H1 (cell line): Measurements from ENCODE around the gene FAM219A. TPM values are rescaled to one million over a fixed set of nuclear protein-coding genes. Genes with fewer than 3 reads are reported as not detected.

ENCODE experiments used
- CTCF ChIA-PET: fragments of 300-600 bp; sonication (Branson Sonifier 250); formaldehyde crosslinking; loops from one replicate; lab custom pipeline; 2021; ENCODE audit not compliant: partially characterized antibody; lab: Charles Lee
- POLR2A ChIA-PET: fragments of 300-600 bp; sonication (Branson Sonifier 250); formaldehyde crosslinking; loops from one replicate; lab custom pipeline; 2021; ENCODE audit warnings: inconsistent platforms; ENCODE audit not compliant: partially characterized antibody; lab: Charles Lee
- DNase-seq, 2 experiments: peaks; one replicate each; pipeline versions ENCODE4 v3.0.0 to v3.0.0-alpha.2; 2010 to 2022; ENCODE audit warnings: low spot score in 2 of 2, low read depth in 1 of 2, mixed read lengths in 1 of 2
- FAIRE-seq: peaks from 2 replicates; lab custom pipeline; 2011; peaks lifted over from hg19 to GRCh38; lab: Jason Lieb, UNC
- H2AFZ ChIP-seq: 2 replicates; pipeline ENCODE4 v1.8.1; 2012; ENCODE audit warnings: low read length, inconsistent platforms
- H2AK5ac ChIP-seq: 2 replicates; pipeline ENCODE4 v1.6.1; 2013; ENCODE audit warnings: low read depth, low read length
- H2BK120ac ChIP-seq: replicated peaks from 2 replicates; pipeline ENCODE3; 2013; ENCODE audit warnings: low read depth, low read length, inconsistent platforms
- H2BK12ac ChIP-seq: 2 replicates; pipeline ENCODE4 v1.6.1; 2013; ENCODE audit warnings: low read depth, low read length
- H2BK15ac ChIP-seq: 2 replicates; pipeline ENCODE4 v1.6.1; 2013; ENCODE audit warnings: low read length
- H2BK20ac ChIP-seq: 2 replicates; pipeline ENCODE4 v1.6.1; 2013; ENCODE audit warnings: low read length
- H2BK5ac ChIP-seq: 2 replicates; pipeline ENCODE4 v1.6.1; 2013; ENCODE audit warnings: low read depth, low read length
- H3K14ac ChIP-seq: 2 replicates; pipeline ENCODE4 v1.6.1; 2013; ENCODE audit warnings: inconsistent platforms; ENCODE audit not compliant: insufficient read length
- H3K18ac ChIP-seq: 2 replicates; pipeline ENCODE4 v1.6.1; 2013; ENCODE audit warnings: low read length; ENCODE audit errors: extremely low read depth
- H3K23ac ChIP-seq: 2 replicates; pipeline ENCODE4 v1.6.1; 2013; ENCODE audit warnings: inconsistent platforms; ENCODE audit not compliant: insufficient read length
- H3K23me2 ChIP-seq: 2 replicates; pipeline ENCODE4 v1.6.1; 2013; ENCODE audit warnings: low read depth, low read length
- H3K27ac ChIP-seq: 2 replicates; pipeline ENCODE4 v1.6.1; 2011; ENCODE audit warnings: low read depth, low read length, inconsistent platforms
- H3K27me3 ChIP-seq, 4 experiments: replicated peaks in 1 of 4; 1 replicate in 1 of 4; 2 replicates in 3 of 4; pipeline versions ENCODE4 v1.6.1 to v1.8.1; 2011 to 2013; ENCODE audit warnings: low read length in 3 of 4, mild to moderate bottlenecking in 3 of 4, inconsistent platforms in 2 of 4, mixed read lengths in 2 of 4, moderate library complexity in 1 of 4; ENCODE audit not compliant: control insufficient read depth in 3 of 4, insufficient read depth in 3 of 4; ENCODE audit errors: extremely low read depth in 1 of 4
- H3K36me3 ChIP-seq, 4 experiments: 2 replicates each; pipeline versions ENCODE4 v1.6.1 to v1.8.1; 2011 to 2013; ENCODE audit warnings: mild to moderate bottlenecking in 4 of 4, low read length in 3 of 4, moderate library complexity in 2 of 4, control low read depth in 1 of 4, inconsistent platforms in 1 of 4; ENCODE audit not compliant: insufficient read depth in 4 of 4, control insufficient read depth in 2 of 4
- H3K4ac ChIP-seq: replicated peaks from 2 replicates; pipeline ENCODE3; 2013; ENCODE audit warnings: low read length, low read depth, mixed read lengths, inconsistent platforms; ENCODE audit not compliant: insufficient read length
- H3K4me1 ChIP-seq, 4 experiments: replicated peaks in 1 of 4; 1 replicate in 1 of 4; 2 replicates in 3 of 4; pipeline versions ENCODE4 v1.6.1 to v1.8.1; 2011 to 2013; ENCODE audit warnings: low read length in 3 of 4, inconsistent platforms in 2 of 4, mixed read lengths in 1 of 4; ENCODE audit not compliant: insufficient read depth in 4 of 4, control insufficient read depth in 3 of 4
- H3K4me2 ChIP-seq, 2 experiments: 2 replicates each; pipeline versions ENCODE4 v1.6.1 to v1.8.1; 2011 to 2013; ENCODE audit warnings: low read depth in 2 of 2, low read length in 2 of 2, control low read depth in 1 of 2, inconsistent platforms in 1 of 2, mild to moderate bottlenecking in 1 of 2; ENCODE audit not compliant: insufficient read depth in 1 of 2
- H3K4me3 ChIP-seq, 4 experiments: fragments of 200-600, 300-600 bp in 1 of 4; sonication (generic), shearing (Covaris generic), sonication (Bioruptor Twin) in 1 of 4; 2 replicates each; pipeline versions ENCODE4 v1.5.1 to v1.8.1; 2011 to 2016; ENCODE audit warnings: low read length in 4 of 4, low read depth in 3 of 4, control low read depth in 2 of 4, inconsistent platforms in 2 of 4, mild to moderate bottlenecking in 2 of 4, mixed read lengths in 1 of 4, moderate library complexity in 1 of 4; ENCODE audit not compliant: insufficient read depth in 2 of 4; ENCODE audit errors: extremely low read depth in 1 of 4
- H3K56ac ChIP-seq: replicated peaks from 2 replicates; pipeline ENCODE3; 2013; ENCODE audit warnings: low read depth, mild to moderate bottlenecking, mixed read lengths, low read length, inconsistent platforms; ENCODE audit not compliant: insufficient read length
- H3K79me1 ChIP-seq: 2 replicates; pipeline ENCODE4 v1.6.1; 2013; ENCODE audit warnings: low read depth, low read length, control low read depth
- H3K79me2 ChIP-seq, 2 experiments: 2 replicates each; pipeline versions ENCODE4 v1.6.1 to v1.8.1; 2012 to 2013; ENCODE audit warnings: low read length in 2 of 2, mild to moderate bottlenecking in 2 of 2, inconsistent platforms in 1 of 2; ENCODE audit not compliant: insufficient read depth in 2 of 2, control insufficient read depth in 1 of 2
- H3K9ac ChIP-seq, 4 experiments: replicated peaks in 1 of 4; 1 replicate in 1 of 4; 2 replicates in 3 of 4; pipeline versions ENCODE4 v1.6.1 to v1.8.1; 2011 to 2013; ENCODE audit warnings: low read depth in 3 of 4, low read length in 3 of 4, control low read depth in 2 of 4, mild to moderate bottlenecking in 2 of 4, moderate library complexity in 2 of 4, inconsistent platforms in 1 of 4; ENCODE audit errors: extremely low read depth in 1 of 4
- H3K9me3 ChIP-seq, 2 experiments: 2 replicates each; pipeline versions ENCODE4 v1.6.1 to v1.8.1; 2012 to 2013; ENCODE audit warnings: mild to moderate bottlenecking in 2 of 2, moderate library complexity in 2 of 2, control low read depth in 1 of 2, inconsistent platforms in 1 of 2, low read depth in 1 of 2, low read length in 1 of 2, mixed read lengths in 1 of 2; ENCODE audit not compliant: insufficient read depth in 2 of 2
- H4K20me1 ChIP-seq, 2 experiments: replicated peaks in 1 of 2; 2 replicates each; pipeline versions ENCODE3 to v1.8.1; 2011 to 2013; ENCODE audit warnings: inconsistent platforms in 2 of 2, low read length in 2 of 2, mild to moderate bottlenecking in 1 of 2; ENCODE audit not compliant: insufficient read depth in 2 of 2, control insufficient read depth in 1 of 2
- H4K5ac ChIP-seq: 2 replicates; pipeline ENCODE4 v1.6.1; 2013; ENCODE audit warnings: low read length, low read depth, mixed read lengths, inconsistent platforms; ENCODE audit not compliant: insufficient read length
- H4K8ac ChIP-seq: 2 replicates; pipeline ENCODE4 v1.8.0; 2013; ENCODE audit warnings: mild to moderate bottlenecking, moderate library complexity, low read length, inconsistent platforms; ENCODE audit not compliant: insufficient read depth; ENCODE audit errors: extremely low read depth
- H4K91ac ChIP-seq: replicated peaks from 2 replicates; pipeline ENCODE3; 2013; ENCODE audit warnings: low read length, mixed read lengths, inconsistent platforms; ENCODE audit not compliant: insufficient read length
- CTBP2 ChIP-seq: IDR thresholded peaks from 2 replicates; pipeline ENCODE4 v1.7.0; 2011; ENCODE audit warnings: borderline replicate concordance, mild to moderate bottlenecking, moderate library complexity, mixed read lengths, low read length; ENCODE audit not compliant: insufficient read depth, insufficient read length
- GTF2F1 ChIP-seq: IDR thresholded peaks from 2 replicates; pipeline ENCODE4 v1.6.1; 2012; ENCODE audit warnings: low read depth, low read length, improper control_type of control experiment, borderline replicate concordance
- KDM4A ChIP-seq: IDR thresholded peaks from one replicate; pipeline ENCODE4 v1.7.1; 2012; ENCODE audit warnings: low read depth, mild to moderate bottlenecking, moderate library complexity, low read length, inconsistent platforms; ENCODE audit not compliant: severe bottlenecking
- RBBP5 ChIP-seq: IDR thresholded peaks from 2 replicates; pipeline ENCODE4 v1.7.1; 2012; ENCODE audit warnings: low read depth, mild to moderate bottlenecking, inconsistent platforms, low read length, moderate library complexity, borderline replicate concordance
- SIRT6 ChIP-seq: IDR thresholded peaks from one replicate; pipeline ENCODE4 v1.7.1; 2012; ENCODE audit warnings: low read length, inconsistent platforms
- SP2 ChIP-seq: IDR thresholded peaks from 2 replicates; pipeline ENCODE4 v1.6.1; 2012; ENCODE audit warnings: mild to moderate bottlenecking, low read length, inconsistent platforms
- SRF ChIP-seq: IDR thresholded peaks from 2 replicates; pipeline ENCODE4 v1.6.1; 2011; ENCODE audit warnings: mild to moderate bottlenecking, low read depth, low read length, moderate library complexity
- SUZ12 ChIP-seq: fragments of 200-600 bp; sonication (generic); IDR thresholded peaks from 2 replicates; pipeline ENCODE4 v1.6.1; 2012; ENCODE audit warnings: mild to moderate bottlenecking, inconsistent platforms, low read length, moderate library complexity, mixed read lengths
- TAF1 ChIP-seq: IDR thresholded peaks from 2 replicates; pipeline ENCODE4 v1.6.1; 2011; ENCODE audit warnings: mild to moderate bottlenecking, low read depth, low read length
- TEAD4 ChIP-seq: IDR thresholded peaks from 2 replicates; pipeline ENCODE4 v1.6.1; 2012; ENCODE audit warnings: low read depth, low read length, inconsistent platforms, mixed read lengths
- ZNF274 ChIP-seq: IDR thresholded peaks from 2 replicates; pipeline ENCODE4 v1.7.0; 2012; ENCODE audit warnings: low read length, borderline replicate concordance; ENCODE audit errors: extremely low read depth
- WGBS, 2 experiments: shearing (Covaris generic) in 1 of 2; methylation state at CpG; one replicate each; pipeline versions ENCODE4 v1.1.6 to v1.1.7; 2013 to 2015; ENCODE audit warnings: low lambda C conversion rate in 2 of 2, mixed read lengths in 2 of 2, inconsistent platforms in 1 of 2, low coverage in 1 of 2, missing lambda C conversion rate in 1 of 2; ENCODE audit not compliant: insufficient replicate concordance in 2 of 2, insufficient coverage in 1 of 2, insufficient read length in 1 of 2; ENCODE audit errors: extremely low coverage in 1 of 2, missing lambda C conversion rate in 1 of 2; 5-methylcytosine and 5-hydroxymethylcytosine counted together
- polyA plus RNA-seq, 7 experiments: library from polyadenylated mRNA; depleted of rRNA in 3 of 7; stranded (reverse) in 5 of 7; unstranded in 2 of 7; fragments of >200 nt in 5 of 7; fragments of 200-250 nt in 2 of 7; gene quantifications; 1 replicate in 5 of 7; 2 replicates in 1 of 7; 4 replicates in 1 of 7; pipeline versions ENCODE4 v1.2.1 to v1.2.3, GENCODE V29; 2011 to 2013; ENCODE audit warnings: missing spikeins in 2 of 7, mixed read lengths in 2 of 7
- total RNA-seq: library from RNA; stranded (reverse); fragmentation: NEBNext Ultra II Directional; extraction: Animal tissue kit (Norgen Biotek cat#: 25700); gene quantifications from 2 replicates; pipeline ENCODE4 v1.2.1, GENCODE V29; 2021
- TF ChIP-seq, protein P1 (sequence below): IDR thresholded peaks from 2 replicates; pipeline ENCODE4 v1.6.1; 2011; ENCODE audit warnings: low read length, improper control_type of control experiment

Gene FAM219A
- total and polyA plus RNA-seq, 2 of the 8 experiments (the other 6 are each of a cell fraction or from before 2014, with no cell fraction given) = 7.7 to 10.4 TPM

DNA sequence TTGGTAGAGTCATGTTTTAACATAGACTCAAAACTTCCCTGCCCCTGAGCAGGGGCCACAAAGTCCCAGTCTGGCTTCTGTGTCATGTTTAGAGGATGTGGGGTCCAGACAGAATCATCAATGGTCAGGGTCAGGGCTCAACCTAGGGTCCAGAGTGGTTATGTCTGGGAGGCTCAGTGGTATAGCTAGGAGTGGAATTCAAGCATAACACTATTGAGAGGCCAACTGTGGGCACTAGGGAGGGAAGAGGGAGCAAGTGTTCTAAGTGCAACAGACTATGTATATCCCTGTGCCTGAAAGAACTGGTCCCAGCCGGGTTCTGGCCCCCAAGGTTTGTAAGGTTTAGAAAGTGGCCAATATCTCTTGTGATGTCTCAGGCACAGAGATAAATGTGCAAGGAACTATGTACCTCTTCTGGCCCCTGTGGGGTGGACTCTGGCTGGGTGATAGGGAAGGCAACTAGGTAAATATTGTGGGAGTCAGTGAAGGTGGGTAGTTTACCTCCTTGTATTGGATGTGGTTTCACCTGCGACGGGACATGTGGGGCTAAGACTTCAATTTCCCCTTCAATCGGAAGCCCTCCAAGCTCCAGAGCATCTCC lies 95.7 kb downstream of the FAM219A start:
- 85% methylated on average over 4 of the region's 4 CpGs; no CpG with 5 or more reads in 1 of the 2 experiments for WGBS, 2 experiments
- POLR2A ChIA-PET = interaction anchor here (0.8 to 2.9 kb wide), 3 partner anchors 8 to 28 kb away, joined by 3 to 18 read pairs (median 5); no protein-coding TSS in a partner anchor
- DNase-seq (no peak), FAIRE-seq (no peak)
- Histone ChIP-seq H2BK15ac (no peak overlapping the region), H3K4me2 (peak overlapping the region; percentile 55 to 62; a peak in 1 of 4 replicates), H3K79me1 (no peaks in the 10 kb centered on the region), H3K23ac (no peak overlapping the region), H3K18ac (no peak overlapping the region), H3K4me1 (peaks cover 9 to 19% (median 11%) of the 10 kb centered on the region in 4 experiments; a peak in 6 of 7 replicates), H3K14ac (no peak overlapping the region), H3K27me3 (no peaks in the 10 kb centered on the region), H3K23me2 (no peaks in the 10 kb centered on the region), H2AK5ac (no peak overlapping the region), H2BK120ac (no peak overlapping the region), H2BK5ac (no peak overlapping the region), H2BK12ac (no peak overlapping the region; the same call in 1 of the 2 replicates), H3K9ac (no peak overlapping the region), H4K8ac (no peak overlapping the region), H3K79me2 (no peaks in the 10 kb centered on the region), H4K5ac (no peak overlapping the region), H3K9me3 (0 out of 4 replicates have a peak, but pooled peaks cover 0 to 2% of the 10 kb centered on the region in 2 experiments), H2BK20ac (no peak overlapping the region), H3K27ac (no peak overlapping the region), H4K91ac (no peak overlapping the region), H3K4me3 (no peak overlapping the region), H2AFZ (no peak overlapping the region), H3K4ac (no peak overlapping the region), H3K56ac (no peak overlapping the region), H4K20me1 (no peaks in the 10 kb centered on the region), H3K36me3 (no peaks in the 10 kb centered on the region)
- CTCF ChIA-PET = interaction anchor here (0.7 to 10.6 kb wide), 6 partner anchors 10 to 41 kb away, joined by 3 to 83 read pairs (median 4); partner anchors contain the start of gene MYORG
- TF ChIP-seq SRF (no peak), SP2 (no peak), SUZ12 (no peak), KDM4A (no peak), TEAD4 (no peak), GTF2F1 (no peak), SIRT6 (no peak), ZNF274 (no peak), RBBP5 (no peak), TAF1 (no peak), CTBP2 (no peak)
- TF ChIP-seq, protein P1, sequence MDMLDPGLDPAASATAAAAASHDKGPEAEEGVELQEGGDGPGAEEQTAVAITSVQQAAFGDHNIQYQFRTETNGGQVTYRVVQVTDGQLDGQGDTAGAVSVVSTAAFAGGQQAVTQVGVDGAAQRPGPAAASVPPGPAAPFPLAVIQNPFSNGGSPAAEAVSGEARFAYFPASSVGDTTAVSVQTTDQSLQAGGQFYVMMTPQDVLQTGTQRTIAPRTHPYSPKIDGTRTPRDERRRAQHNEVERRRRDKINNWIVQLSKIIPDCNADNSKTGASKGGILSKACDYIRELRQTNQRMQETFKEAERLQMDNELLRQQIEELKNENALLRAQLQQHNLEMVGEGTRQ = no peak
